PC-3 (cell line): ENCODE results near the gene COL27A1.

Experiments used
- EZH2 ChIP-seq: fragments of 300-600 bp; sonication (generic); IDR thresholded peaks from one replicate; pipeline ENCODE4 v1.6.1; 2017; ENCODE audit warnings: antibody characterized with exemption, mild to moderate bottlenecking, low read length; ENCODE audit not compliant: unreplicated experiment
- EZH2phosphoT487 ChIP-seq: fragments of 300-600 bp; sonication (generic); IDR thresholded peaks from 2 replicates; pipeline ENCODE4 v1.6.1; 2018; ENCODE audit warnings: mild to moderate bottlenecking, antibody characterized with exemption, low read length, borderline replicate concordance
- TF ChIP-seq, protein P1 (sequence below): fragments of 300-600 bp; sonication (generic); conservative IDR thresholded peaks from 2 replicates; pipeline ENCODE4 v1.5.1; 2017; ENCODE audit warnings: antibody characterized with exemption, low read depth, mild to moderate bottlenecking, low read length

DNA sequence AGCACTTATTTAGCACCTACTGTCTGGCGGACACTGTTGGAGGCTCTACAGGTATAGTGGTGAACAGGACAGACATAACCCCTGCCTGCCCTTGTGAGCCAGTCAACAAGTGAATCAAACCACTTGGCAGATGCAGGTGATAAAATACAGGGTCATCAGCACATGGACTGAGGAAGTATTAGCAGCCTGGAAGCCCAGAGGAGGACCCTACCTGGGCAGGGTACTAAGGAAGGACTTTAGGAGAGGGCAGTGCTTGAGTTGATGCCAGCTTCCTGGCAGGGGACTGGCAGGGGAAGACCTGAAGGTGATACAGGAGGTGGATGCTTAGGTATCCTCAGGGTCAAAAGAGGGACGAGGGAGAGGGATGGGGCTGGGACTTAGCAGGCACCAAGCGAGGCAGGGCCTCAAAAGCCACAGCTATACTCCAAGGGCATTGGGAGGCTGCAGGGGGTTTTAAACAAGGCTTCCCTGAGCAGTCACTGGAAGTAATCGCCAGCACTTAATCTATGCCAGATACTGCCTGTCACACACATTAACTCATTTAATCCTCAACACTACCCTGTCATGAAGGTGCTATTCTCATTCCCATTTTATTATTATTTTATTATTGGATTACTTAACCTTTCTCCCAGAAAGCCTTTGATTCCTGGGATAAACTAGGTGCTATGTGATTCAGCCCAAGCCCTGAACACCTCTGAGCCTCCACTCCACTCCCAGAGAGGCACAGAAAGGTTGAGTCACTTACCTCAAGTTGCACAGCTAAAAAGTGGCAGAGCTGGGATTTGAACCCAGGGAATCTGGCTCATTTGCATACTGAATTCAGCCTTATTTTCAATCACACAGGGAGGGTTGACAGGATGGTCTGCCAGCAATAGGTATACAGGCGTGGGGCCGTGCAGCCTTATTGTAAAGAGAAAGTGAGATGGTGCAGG is 103.8 kb downstream of the COL27A1 start:
- TF ChIP-seq EZH2 (no peak), EZH2phosphoT487 (no peak)
- TF ChIP-seq, protein P1, sequence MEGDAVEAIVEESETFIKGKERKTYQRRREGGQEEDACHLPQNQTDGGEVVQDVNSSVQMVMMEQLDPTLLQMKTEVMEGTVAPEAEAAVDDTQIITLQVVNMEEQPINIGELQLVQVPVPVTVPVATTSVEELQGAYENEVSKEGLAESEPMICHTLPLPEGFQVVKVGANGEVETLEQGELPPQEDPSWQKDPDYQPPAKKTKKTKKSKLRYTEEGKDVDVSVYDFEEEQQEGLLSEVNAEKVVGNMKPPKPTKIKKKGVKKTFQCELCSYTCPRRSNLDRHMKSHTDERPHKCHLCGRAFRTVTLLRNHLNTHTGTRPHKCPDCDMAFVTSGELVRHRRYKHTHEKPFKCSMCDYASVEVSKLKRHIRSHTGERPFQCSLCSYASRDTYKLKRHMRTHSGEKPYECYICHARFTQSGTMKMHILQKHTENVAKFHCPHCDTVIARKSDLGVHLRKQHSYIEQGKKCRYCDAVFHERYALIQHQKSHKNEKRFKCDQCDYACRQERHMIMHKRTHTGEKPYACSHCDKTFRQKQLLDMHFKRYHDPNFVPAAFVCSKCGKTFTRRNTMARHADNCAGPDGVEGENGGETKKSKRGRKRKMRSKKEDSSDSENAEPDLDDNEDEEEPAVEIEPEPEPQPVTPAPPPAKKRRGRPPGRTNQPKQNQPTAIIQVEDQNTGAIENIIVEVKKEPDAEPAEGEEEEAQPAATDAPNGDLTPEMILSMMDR = no peak
